ENCODE results near the gene BRICD5.

BRICD5 gene

DNA sequence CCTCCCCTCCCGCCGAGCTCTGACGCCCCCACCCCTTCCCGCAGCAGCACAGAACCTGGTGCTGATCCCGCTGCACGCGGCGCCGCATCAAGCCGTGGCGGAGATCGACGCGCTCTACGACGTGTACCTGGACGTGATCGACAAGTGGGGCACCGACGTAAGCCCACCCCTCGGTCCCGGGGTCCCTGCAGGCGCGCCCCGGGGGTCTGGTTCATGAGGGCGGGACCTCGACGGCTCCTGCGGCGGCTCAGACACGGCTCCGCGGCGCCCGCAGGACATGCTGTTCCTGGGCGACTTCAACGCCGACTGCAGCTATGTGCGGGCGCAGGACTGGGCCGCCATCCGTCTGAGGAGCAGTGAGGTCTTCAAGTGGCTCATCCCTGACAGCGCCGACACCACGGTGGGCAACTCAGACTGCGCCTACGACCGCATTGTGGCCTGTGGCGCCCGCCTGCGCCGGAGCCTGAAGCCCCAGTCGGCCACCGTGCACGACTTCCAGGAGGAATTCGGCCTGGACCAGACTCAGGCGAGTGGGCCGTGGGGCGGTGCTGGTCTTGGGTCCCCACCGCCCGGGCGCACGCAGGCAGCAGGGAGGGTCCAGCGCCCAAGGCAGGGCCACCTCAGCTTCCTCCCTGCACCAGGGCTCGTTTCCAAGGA is 27.0 kb upstream of the BRICD5 start:
- DNase-seq (ENCODE audit: low spot score): no peak

DNA sequence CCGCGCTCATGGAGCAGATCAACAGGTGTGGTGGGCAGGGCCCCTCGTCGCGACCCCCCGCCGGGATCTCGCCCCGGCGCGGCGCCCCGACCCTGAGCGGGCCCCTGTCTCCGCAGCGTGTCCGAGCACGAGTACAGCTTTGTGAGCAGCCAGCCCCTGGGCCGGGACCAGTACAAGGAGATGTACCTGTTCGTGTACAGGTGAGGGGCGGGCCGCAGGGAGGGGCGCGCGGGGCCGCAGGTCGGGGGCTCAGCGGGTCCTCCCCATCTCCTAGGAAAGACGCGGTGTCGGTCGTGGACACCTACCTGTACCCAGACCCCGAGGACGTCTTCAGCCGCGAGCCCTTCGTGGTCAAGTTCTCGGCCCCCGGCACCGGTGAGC is 26.4 kb upstream of the BRICD5 start:
- no peak for DNase-seq (ENCODE audit: low spot score)

DNA sequence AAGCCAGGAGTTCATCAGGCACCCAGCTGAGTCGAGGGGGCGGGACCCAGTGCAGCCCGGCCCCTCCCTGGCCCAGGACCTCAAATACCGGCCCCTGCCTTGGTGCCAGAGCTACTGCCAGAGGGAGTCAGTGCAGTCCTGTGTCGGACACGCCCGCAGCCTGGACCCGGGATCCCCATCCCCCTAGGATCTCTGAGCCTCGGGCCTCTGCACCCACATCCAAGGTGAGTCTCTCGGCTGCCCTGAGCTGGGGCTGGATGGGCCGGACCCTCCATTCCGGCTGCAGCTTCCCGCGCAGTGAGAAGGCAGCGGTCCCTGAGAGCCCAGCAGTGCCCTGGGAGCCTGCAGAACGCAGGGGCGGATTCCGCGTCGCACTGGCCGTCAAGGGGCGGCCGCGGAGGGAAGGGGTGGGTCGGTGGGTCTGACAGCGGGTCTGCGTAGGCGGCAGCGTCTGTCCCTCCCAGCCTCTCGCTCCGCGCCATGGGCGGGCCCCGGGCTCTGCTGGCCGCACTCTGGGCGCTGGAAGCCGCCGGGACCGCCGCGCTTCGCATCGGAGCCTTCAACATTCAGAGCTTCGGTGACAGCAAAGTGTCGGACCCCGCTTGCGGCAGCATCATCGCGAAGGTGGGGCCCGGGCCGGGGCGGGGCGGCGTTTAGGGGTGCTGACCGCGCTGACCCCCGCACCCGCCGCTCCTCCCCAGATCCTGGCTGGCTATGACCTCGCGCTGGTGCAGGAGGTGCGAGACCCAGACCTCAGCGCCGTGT is 25.9 kb upstream of the BRICD5 start, which contains the start of gene DNASE1L2:
DNASE1L2 (plus strand) TSS at position 108 of the 765 bp plus-strand sequence; CDS start at position 481, 373 bp downstream.
- DNase-seq (ENCODE audit: low spot score): peak; percentile 78

DNA sequence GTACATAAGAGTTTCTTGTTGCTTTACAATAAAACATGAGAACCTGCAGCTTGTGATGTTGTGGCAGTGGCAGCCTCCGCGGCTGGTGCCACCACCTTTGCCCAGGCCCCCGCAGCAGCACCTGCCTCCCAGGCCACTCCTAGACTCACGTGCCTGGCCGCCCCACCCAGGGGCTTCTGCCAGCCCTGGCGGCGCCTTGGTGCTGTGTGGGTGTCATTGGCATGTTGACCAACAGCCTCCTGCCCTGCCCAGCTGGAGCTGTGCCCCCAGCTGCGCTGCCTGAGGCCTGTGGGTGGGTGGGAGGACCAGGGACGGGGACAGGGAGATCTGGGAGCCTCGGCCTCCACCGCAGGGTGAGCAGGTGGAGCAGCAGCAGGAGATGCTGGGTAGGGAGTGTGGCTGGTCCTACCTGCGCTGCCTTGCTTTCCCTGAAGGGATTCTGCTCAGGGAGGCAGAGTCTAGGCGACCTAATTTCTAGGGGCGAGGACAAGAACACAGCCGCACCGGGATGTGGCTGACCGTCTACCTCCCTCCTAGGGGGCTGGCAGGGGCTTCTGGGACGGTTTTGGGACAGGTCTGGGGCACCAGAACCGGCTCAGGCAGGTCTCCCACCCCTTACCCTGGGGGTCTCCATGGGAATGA is 25.2 kb upstream of the BRICD5 start:
- no peak for DNase-seq (ENCODE audit: low spot score)

DNA sequence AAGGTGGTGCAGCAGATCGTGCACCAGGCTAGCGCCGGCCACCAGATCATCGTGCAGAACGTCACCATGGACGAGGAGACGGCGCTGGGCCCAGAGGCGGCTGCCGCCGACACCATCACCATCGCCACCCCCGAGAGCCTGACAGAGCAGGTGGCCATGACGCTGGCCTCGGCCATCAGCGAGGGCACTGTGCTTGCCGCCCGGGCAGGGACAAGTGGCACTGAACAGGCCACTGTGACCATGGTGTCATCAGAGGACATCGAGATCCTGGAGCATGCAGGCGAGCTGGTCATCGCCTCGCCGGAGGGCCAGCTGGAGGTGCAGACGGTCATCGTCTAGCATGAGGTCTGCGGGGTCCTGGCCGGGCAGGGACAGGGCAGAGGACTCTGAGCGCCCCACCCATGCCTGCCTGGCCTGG is 24.6 kb upstream of the BRICD5 start:
- no peak for DNase-seq (ENCODE audit: low spot score)

DNA sequence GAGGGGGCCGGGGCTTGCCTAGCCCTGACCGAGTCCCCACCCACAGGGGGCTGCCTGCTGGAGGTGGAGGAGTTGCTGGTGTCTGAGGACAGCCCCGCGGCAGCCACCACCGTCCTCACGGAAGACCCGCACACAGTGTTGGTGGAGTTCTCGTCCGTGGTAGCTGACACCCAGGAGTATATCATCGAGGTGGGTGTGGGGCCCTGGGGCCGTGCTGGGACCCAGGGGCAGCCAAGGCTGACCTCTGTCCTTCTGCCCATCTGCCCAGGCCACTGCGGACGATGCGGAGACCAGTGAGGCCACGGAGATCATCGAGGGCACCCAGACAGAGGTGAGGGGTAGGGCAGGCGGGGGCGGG is 24.1 kb upstream of the BRICD5 start:
- no peak for DNase-seq (ENCODE audit: low spot score)

DNA sequence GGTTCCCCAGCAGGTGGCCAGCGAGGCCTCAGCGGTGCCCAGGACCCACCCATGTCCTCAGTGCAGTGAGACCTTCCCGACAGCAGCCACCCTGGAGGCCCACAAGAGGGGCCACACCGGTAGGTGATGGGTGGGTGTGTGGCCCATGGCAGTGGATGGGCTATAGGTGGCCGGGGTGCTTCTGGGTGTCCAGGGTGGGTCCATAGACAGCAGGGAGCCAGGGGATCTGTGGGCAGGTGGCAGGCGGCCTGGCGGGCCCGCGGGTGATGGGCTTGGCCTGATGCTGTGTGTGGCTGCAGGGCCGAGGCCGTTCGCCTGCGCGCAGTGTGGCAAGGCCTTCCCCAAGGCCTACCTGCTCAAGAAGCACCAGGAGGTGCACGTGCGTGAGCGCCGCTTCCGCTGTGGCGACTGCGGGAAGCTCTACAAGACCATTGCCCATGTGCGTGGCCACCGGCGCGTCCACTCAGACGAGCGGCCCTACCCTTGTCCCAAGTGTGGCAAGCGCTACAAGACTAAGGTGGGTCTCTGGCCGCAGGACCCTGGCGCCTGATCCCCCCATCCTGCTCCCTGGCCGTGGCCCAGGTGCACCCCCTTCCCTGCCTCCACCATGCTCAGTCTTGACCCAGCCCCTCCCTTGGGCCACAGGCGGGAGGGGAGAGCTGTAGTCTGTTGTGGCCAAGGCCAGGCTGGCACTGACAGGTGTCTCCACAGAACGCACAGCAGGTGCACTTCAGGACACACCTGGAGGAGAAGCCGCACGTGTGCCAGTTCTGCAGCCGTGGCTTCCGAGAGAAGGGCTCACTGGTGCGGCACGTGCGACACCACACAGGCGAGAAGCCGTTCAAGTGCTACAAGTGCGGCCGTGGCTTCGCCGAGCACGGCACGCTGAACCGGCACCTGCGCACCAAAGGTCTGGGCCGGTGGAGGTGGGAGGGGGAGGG is 23.5 kb upstream of the BRICD5 start:
- DNase-seq (ENCODE audit: low spot score): no peak

DNA sequence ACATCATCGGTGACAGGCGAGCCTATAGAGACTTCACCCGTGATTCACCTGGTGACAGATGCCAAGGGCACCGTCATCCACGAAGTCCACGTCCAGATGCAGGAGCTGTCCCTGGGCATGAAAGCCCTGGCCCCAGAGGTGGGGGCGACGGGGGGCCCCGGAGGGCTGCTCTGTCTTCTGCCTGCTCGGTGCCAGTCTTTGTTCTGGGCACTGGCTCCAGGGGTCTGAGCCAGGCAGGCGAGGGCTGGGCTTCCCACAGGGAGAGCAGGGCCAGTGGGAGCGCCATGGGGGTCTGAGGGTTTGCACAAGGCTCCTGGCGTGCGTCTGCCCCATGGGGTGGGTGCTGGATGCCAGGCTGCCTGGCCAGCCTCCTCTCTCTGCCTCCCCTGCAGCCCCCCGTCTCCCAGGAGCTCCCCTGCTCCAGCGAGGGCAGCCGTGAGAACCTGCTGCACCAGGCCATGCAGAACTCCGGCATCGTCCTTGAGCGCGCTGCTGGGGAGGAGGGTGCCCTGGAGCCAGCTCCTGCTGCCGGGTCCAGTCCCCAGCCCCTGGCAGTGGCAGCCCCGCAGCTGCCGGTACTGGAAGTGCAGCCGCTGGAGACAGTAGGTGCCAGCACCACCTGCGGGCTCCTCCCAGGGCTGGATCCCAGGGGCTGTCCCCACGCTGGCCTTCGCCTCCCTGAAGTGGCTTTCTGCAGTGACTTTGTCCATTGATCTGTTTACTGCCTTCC is 22.5 kb upstream of the BRICD5 start:
- no peak for DNase-seq (ENCODE audit: low spot score)

DNA sequence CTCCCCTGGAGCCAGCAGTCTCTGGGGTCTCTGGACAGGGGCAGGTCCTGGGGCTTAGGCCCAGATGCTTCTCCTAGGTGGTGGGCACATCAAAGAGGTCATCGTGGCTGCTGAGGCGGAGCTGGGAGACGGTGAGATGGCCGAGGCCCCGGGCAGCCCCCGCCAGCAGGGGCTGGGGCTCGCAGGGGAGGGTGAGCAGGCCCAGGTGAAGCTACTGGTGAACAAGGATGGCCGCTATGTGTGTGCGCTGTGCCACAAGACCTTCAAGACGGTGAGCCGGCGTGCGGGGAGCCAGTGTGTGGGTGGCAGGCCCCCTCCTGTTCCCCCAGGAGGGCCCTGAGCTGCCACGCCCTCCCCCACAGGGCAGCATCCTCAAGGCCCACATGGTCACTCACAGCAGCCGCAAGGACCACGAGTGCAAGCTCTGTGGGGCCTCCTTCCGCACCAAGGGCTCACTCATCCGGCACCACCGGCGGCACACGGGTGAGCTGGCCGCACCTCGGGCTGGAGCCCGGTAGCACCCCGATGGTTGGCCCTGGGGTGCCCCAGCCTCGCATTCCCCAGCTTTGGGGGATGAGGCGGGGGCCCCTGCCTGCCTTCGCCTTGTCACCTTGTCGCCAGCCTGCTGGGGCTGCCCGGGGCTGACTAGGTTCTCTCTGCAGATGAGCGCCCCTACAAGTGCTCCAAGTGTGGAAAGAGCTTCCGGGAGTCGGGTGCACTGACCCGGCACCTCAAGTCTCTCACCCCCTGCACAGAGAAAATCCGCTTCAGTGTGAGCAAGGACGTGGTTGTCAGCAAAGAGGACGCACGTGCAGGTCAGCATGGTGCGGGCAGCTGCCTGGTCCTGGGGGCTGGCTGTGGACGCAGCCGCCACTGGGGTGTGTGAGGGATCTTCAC is 21.7 kb upstream of the BRICD5 start:
- DNase-seq (ENCODE audit: low spot score): no peak

DNA sequence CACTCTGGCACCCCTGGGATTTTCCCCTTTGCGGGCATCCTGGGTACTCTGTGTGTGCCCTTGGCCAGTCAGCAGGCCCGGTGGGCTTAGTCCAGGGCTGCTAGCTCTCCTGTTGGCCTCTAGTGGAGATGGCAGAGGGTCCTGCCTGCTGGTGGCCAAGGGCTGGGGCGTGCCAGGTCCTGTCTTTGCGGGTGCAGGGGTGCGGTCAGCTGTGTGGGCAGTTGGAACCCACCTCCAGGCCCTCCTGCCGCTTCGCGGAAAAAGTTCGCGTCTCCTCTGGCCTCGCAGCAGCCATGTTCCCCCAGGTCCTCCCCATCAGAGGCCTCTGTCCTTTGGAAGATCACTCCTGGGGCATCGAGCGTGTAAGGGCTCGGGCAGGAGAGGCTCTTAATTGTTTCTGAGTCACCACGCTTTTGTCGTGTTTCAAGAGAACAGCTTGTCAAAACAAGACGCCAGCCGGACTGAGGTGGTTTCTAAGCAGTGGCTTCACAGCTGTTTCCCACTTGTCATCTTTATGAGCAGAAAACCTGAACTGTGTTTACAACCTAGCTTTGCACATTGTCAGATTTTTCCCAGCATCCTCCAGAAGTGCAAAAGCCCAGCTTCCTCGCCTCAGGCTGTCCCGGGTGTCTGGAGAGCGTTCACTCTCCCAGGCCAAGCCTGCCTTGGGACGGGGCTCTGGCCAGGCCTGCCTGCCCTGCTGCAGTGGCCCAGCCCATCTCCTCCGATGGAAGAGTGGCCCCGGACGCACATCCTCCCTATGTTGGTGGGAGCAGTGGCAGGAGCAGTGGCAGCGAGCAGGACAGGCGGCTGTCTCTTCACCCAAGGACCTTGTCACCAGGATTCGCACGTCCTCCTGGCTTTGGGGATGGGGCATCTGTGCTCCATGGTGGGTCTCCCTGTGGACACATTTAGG is 20.6 kb upstream of the BRICD5 start:
- no peak for DNase-seq (ENCODE audit: low spot score)

DNA sequence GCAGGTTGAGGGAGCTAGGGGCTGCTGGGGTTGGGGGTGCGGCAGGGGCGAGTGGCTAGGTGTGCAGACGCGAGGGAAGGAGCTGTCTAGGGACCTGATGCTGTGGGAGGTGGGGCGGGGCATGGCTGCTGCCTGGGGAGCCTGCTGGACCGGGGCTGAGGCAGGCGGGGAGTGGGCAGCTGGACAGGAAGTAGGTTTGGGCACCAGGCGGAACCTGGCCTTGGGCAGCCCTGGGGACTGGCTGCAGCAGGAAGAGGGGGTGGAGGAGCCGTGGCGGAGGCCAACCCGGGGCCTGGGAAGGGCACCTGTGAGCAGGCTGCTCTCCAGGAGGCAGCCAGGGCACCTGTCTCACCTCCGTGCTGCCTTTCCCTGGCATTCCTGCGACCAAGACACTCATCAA is 19.7 kb upstream of the BRICD5 start:
- DNase-seq (ENCODE audit: low spot score): no peak

DNA sequence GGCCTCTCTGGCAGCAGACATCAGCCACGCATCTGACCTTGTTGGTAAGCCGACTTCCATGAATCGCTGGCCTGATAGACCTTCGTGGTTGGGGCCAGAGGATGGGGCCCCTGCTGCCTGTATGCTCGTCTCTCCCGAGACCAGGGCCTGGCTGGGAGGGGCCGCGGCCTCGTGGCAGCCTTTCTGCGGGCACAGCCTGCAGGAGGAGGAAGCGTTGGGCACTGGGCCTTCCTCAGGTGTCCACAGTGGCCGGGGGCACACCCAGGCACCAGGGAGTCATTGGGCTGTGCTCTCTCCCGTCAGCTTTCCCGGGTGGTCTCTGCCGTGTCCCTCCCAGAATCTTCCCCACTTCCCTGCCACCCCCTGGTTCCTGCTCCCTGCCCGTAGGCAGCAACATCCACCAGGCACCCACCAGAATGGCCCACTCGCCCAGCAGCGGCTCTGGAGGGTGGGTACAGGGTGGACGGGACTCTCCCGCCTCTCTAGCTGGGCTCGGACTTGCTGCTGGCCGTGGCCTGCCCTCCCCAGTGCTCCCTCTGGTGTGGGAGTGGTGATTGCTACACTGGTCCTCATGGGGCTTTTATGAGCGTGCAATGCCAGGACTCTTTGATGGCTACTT is 19.1 kb upstream of the BRICD5 start:
- DNase-seq (ENCODE audit: low spot score): no peak

DNA sequence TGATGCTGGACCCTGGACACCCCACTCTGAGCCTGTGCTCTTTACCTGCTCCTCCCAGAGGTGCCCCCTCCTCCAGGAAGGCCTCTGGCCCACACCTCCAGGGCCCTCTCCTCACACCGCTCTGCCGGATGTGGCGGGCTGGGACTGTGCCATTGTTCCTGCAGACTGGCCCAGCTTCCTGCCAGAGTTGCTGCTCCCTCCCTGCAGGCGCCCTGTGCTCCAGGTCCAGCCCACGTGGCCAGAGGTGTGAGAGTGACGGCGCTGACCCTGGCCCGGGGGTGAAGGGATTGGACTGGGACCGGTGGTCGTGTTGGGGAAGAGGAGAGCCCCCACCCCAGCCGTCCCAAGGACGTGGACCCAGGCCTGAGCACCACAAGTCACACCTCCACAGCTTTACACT is 18.4 kb upstream of the BRICD5 start:
- DNase-seq (ENCODE audit: low spot score): no peak

DNA sequence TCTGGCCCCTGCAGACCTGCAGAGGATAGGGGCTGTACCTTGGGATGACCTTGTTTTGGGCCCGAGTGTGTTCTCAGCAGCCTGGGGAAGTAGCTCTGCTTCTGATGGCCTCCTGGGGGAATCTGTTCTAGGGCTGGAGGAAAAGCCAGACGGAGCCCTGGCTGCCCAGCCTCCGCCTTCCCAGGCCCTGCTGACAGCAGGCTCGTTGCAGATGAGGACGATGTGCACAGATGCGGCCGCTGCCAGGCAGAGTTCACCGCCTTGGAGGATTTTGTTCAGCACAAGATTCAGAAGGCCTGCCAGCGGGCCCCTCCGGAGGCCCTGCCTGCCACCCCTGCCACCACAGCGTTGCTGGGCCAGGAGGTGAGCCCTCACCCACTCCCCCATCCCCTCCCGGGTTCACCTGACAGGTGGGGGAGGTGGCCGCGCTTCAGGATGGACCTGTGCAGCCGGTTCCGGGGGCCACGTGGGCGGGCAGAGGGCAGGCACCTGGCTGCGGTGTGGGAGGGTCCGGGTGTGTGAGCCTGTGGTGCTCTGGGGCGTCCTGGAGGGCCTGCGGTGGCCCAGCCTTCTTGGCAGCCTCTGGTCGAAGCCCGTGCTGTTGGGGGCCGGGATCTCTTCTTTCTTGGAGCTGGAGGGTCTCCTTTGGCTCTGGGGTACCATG is 17.6 kb upstream of the BRICD5 start:
- DNase-seq (ENCODE audit: low spot score): no peak

DNA sequence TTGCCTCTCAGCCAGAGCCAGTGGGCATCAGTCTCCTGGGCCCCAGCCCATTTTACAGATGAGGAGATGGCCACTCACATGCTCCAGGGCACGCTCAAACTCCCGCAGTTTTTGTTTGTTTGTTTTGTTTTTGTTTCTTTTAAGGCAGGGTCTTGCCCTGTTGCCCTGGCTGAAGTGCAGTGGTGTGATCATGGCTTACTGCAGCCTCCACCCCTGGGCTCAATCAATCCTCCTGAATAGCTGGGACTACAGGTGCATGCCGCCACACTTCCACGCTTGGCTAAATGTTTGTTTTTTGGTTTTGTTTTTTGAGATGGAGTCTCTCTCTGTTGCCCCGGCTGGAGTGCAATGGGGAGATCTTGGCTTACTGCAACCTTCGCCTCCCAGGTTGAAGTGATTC is 16.3 kb upstream of the BRICD5 start:
- no peak for DNase-seq (ENCODE audit: low spot score)

DNA sequence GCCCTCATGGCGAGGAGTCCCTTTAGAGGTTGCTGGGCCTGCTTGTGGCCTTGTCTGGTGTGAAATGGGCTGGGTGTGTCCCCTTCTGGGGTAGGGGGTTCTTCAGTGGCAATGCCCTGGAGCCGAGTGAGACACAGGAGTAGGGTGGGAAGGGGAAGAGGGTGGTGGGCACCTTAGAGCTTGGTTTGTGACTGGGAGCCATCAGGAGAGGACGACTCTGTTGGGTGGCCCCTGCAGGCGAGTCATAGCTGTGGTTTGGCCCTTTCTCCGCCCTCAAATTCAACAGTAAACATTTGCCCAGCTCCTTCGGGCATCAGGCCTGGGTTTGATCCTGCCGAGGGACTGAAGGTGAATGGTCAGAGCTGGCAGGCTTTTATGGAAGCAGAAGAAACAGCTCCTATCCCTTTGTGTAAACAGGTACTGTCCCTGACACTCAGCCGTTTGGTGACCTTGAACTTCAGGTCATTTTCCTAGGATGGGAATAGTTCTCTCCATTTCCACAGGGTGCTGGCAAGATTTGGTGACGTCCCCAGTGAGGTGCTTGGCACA is 15.7 kb upstream of the BRICD5 start:
- no peak for DNase-seq (ENCODE audit: low spot score)

DNA sequence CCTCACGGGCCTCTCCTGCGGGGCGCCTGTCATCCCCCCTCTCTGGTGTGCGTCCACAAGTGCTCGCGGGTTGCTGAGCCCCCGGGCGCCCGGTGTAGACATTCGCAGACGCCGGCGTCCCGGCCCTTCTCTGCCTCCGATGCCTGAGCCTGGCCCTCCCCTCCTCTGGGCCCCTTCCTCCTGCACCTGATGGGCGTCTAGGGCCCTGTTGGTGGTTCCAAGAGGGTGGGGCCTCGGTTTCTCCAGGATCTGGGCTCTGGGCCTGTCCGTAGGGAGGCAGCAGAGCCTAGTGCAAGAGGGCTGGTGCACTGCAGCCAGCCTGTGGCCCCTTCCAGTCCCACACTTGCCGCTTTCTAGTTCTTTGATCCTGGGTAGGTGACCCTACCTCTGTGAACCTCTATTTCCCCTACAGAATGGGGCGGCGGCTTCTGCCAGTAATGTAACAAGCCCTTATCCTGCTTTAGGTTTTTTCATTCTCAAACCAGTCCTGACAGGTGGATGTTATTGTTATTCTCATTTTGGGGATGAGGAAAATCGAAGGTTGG is 13.4 kb upstream of the BRICD5 start:
- peak; percentile 76 for DNase-seq (ENCODE audit: low spot score)

All from AG20443 (cell line).